ENCODE results near the gene TMEM181. TPM values are rescaled to one million over a fixed set of nuclear protein-coding genes. Genes with fewer than 3 reads are reported as not detected.

Gene TMEM181
- total and polyA plus RNA-seq, 4 donors = 6.4 to 15.6 (median 12.6) TPM

GRCh38 chr6:158619922-158620801 lies 60.3 kb downstream of the TMEM181 start:
- Histone ChIP-seq H3K27me3 (ENCODE audit: control insufficient read depth in 4 of 4, insufficient read depth in 4 of 4, low read length in 3 of 4) (no peaks in the 10 kb centered on the region), H3K4me3 (ENCODE audit: low read depth in 1 of 3, low read length in 3 of 3) (no peak overlapping the region), H3K9me3 (ENCODE audit: control insufficient read depth in 4 of 4, low read length in 3 of 4) (no peaks in the 10 kb centered on the region), H3K36me3 (ENCODE audit: control insufficient read depth in 4 of 4, insufficient read depth in 3 of 4, low read depth in 1 of 4, low read length in 3 of 4) (peaks cover 0 to 9% (median under 1%) of the 10 kb centered on the region in 4 donors), H3K27ac (ENCODE audit: low read depth in 1 of 2, low read length in 2 of 2) (no peak overlapping the region), H3K4me1 (ENCODE audit: control insufficient read depth in 4 of 4, insufficient read depth in 4 of 4, low read length in 3 of 4) (no peaks in the 10 kb centered on the region), H3K9ac (ENCODE audit: low read depth in 1 of 2, low read length in 2 of 2) (no peak overlapping the region)
- TF ChIP-seq RAD21 (IDR thresholded peaks at IDR 0.05) (no peak), JUND (IDR thresholded peaks at IDR 0.05) (no peak), EGR1 (IDR thresholded peaks at IDR 0.05; ENCODE audit: low read depth in 2 of 2) (no peak), ZBTB33 (IDR thresholded peaks at IDR 0.05) (no peak), NR2F2 (IDR thresholded peaks at IDR 0.05) (no peak), GABPA (IDR thresholded peaks at IDR 0.05 in 1 of 2, conservative IDR thresholded peaks at IDR 0.05 in 1 of 2) (no peak), MAX (IDR thresholded peaks at IDR 0.05) (no peak)
- TF ChIP-seq, protein P1, sequence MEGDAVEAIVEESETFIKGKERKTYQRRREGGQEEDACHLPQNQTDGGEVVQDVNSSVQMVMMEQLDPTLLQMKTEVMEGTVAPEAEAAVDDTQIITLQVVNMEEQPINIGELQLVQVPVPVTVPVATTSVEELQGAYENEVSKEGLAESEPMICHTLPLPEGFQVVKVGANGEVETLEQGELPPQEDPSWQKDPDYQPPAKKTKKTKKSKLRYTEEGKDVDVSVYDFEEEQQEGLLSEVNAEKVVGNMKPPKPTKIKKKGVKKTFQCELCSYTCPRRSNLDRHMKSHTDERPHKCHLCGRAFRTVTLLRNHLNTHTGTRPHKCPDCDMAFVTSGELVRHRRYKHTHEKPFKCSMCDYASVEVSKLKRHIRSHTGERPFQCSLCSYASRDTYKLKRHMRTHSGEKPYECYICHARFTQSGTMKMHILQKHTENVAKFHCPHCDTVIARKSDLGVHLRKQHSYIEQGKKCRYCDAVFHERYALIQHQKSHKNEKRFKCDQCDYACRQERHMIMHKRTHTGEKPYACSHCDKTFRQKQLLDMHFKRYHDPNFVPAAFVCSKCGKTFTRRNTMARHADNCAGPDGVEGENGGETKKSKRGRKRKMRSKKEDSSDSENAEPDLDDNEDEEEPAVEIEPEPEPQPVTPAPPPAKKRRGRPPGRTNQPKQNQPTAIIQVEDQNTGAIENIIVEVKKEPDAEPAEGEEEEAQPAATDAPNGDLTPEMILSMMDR (IDR thresholded peaks at IDR 0.05; ENCODE audit: low read depth, low read length, missing input control) = no peak
- TF ChIP-seq, protein P2, sequence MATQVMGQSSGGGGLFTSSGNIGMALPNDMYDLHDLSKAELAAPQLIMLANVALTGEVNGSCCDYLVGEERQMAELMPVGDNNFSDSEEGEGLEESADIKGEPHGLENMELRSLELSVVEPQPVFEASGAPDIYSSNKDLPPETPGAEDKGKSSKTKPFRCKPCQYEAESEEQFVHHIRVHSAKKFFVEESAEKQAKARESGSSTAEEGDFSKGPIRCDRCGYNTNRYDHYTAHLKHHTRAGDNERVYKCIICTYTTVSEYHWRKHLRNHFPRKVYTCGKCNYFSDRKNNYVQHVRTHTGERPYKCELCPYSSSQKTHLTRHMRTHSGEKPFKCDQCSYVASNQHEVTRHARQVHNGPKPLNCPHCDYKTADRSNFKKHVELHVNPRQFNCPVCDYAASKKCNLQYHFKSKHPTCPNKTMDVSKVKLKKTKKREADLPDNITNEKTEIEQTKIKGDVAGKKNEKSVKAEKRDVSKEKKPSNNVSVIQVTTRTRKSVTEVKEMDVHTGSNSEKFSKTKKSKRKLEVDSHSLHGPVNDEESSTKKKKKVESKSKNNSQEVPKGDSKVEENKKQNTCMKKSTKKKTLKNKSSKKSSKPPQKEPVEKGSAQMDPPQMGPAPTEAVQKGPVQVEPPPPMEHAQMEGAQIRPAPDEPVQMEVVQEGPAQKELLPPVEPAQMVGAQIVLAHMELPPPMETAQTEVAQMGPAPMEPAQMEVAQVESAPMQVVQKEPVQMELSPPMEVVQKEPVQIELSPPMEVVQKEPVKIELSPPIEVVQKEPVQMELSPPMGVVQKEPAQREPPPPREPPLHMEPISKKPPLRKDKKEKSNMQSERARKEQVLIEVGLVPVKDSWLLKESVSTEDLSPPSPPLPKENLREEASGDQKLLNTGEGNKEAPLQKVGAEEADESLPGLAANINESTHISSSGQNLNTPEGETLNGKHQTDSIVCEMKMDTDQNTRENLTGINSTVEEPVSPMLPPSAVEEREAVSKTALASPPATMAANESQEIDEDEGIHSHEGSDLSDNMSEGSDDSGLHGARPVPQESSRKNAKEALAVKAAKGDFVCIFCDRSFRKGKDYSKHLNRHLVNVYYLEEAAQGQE (IDR thresholded peaks at IDR 0.05) = no peak
- TF ChIP-seq, protein P3, sequence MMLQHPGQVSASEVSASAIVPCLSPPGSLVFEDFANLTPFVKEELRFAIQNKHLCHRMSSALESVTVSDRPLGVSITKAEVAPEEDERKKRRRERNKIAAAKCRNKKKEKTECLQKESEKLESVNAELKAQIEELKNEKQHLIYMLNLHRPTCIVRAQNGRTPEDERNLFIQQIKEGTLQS (IDR thresholded peaks at IDR 0.05) = no peak
- peak; percentile 5 for DNase-seq (ENCODE audit: low spot score)
- 91% methylated on average over 17 of the region's 17 CpGs for WGBS

GRCh38 chr6:158620963-158621693 lies 61.2 kb downstream of the TMEM181 start:
- Histone ChIP-seq H3K36me3 (ENCODE audit: control insufficient read depth in 4 of 4, insufficient read depth in 3 of 4, low read depth in 1 of 4, low read length in 3 of 4) (peaks cover 0 to 13% (median 5%) of the 10 kb centered on the region in 4 donors), H3K9me3 (ENCODE audit: control insufficient read depth in 4 of 4, low read length in 3 of 4) (no peaks in the 10 kb centered on the region), H3K9ac (ENCODE audit: low read depth in 1 of 2, low read length in 2 of 2) (no peak overlapping the region), H3K4me3 (ENCODE audit: low read depth in 1 of 3, low read length in 3 of 3) (no peak overlapping the region), H3K27me3 (ENCODE audit: control insufficient read depth in 4 of 4, insufficient read depth in 4 of 4, low read length in 3 of 4) (no peaks in the 10 kb centered on the region), H3K4me1 (ENCODE audit: control insufficient read depth in 4 of 4, insufficient read depth in 4 of 4, low read length in 3 of 4) (no peaks in the 10 kb centered on the region), H3K27ac (ENCODE audit: low read depth in 1 of 2, low read length in 2 of 2) (no peak overlapping the region)
- WGBS = 91% methylated on average over 13 of the region's 13 CpGs
- peak; percentile 21 for DNase-seq (ENCODE audit: low spot score)
- TF ChIP-seq HNF4A (conservative IDR thresholded peaks at IDR 0.05) = no peak
- TF ChIP-seq FOXA2 (IDR thresholded peaks at IDR 0.05) = no peak

Data from liver (tissue), 9 donors.